ENCODE data around the gene FSIP1. TPM values are rescaled to one million over a fixed set of nuclear protein-coding genes. Genes with fewer than 3 reads are reported as not detected.

The FSIP1 gene
- total RNA-seq, 1 experiment from 2014 or later = 0.79 TPM

GRCh38 chr15:39741258-39741657 is 41.4 kb downstream of the FSIP1 start:
- Histone ChIP-seq H3K36me3 (no peaks in the 10 kb centered on the region), H3K27ac (no peak overlapping the region), H3K4me3 (no peak overlapping the region), H3K27me3 (replicated peaks) (no peaks in the 10 kb centered on the region), H3K9me3 (replicated peaks) (no peaks in the 10 kb centered on the region), H3K4me1 (replicated peaks) (no peaks in the 10 kb centered on the region)
- no peak for DNase-seq (ENCODE audit: low read depth in 1 of 2, low spot score in 2 of 2)

- H3K4me3 ChIP-seq = no peak overlapping the region
- no peaks in the 10 kb centered on the region for H3K36me3 ChIP-seq
- no peaks in the 10 kb centered on the region for H3K4me1 ChIP-seq (replicated peaks)
- no peaks in the 10 kb centered on the region for H3K9me3 ChIP-seq (replicated peaks)
- no peak for DNase-seq (ENCODE audit: low read depth in 1 of 2, low spot score in 2 of 2)
- H3K27me3 ChIP-seq (replicated peaks) = no peaks in the 10 kb centered on the region
- no peak overlapping the region for H3K27ac ChIP-seq
Measured at GRCh38 chr15:39738998-39739397, 43.6 kb downstream of the FSIP1 start.

GRCh38 chr15:39737196-39737550 is 45.5 kb downstream of the FSIP1 start:
- Histone ChIP-seq H3K36me3 (no peaks in the 10 kb centered on the region), H3K27me3 (replicated peaks) (no peaks in the 10 kb centered on the region), H3K4me3 (no peak overlapping the region), H3K4me1 (replicated peaks) (no peaks in the 10 kb centered on the region), H3K27ac (no peak overlapping the region), H3K9me3 (replicated peaks) (no peaks in the 10 kb centered on the region)
- DNase-seq (ENCODE audit: low read depth in 1 of 2, low spot score in 2 of 2) = no peak

- Histone ChIP-seq H3K4me3 (no peak overlapping the region), H3K36me3 (no peaks in the 10 kb centered on the region), H3K4me1 (replicated peaks) (no peaks in the 10 kb centered on the region), H3K9me3 (replicated peaks) (no peaks in the 10 kb centered on the region), H3K27me3 (replicated peaks) (no peaks in the 10 kb centered on the region), H3K27ac (no peak overlapping the region)
- no peak for DNase-seq (ENCODE audit: low read depth in 1 of 2, low spot score in 2 of 2)
Measured at GRCh38 chr15:39736412-39737195, 46.0 kb downstream of the FSIP1 start.

GRCh38 chr15:39735120-39735717 is 47.4 kb downstream of the FSIP1 start:
- no peaks in the 10 kb centered on the region for H3K9me3 ChIP-seq (replicated peaks)
- no peaks in the 10 kb centered on the region for H3K27me3 ChIP-seq (replicated peaks)
- DNase-seq (ENCODE audit: low read depth in 1 of 2, low spot score in 2 of 2) = no peak
- no peaks in the 10 kb centered on the region for H3K4me1 ChIP-seq (replicated peaks)
- no peak overlapping the region for H3K4me3 ChIP-seq
- H3K36me3 ChIP-seq = no peaks in the 10 kb centered on the region
- H3K27ac ChIP-seq = no peak overlapping the region

- Histone ChIP-seq H3K4me1 (replicated peaks) (no peaks in the 10 kb centered on the region), H3K27me3 (replicated peaks) (no peaks in the 10 kb centered on the region), H3K4me3 (no peak overlapping the region), H3K36me3 (no peaks in the 10 kb centered on the region), H3K9me3 (replicated peaks) (no peaks in the 10 kb centered on the region), H3K27ac (no peak overlapping the region)
- DNase-seq (ENCODE audit: low read depth in 1 of 2, low spot score in 2 of 2) = no peak
Measured at GRCh38 chr15:39731266-39731665, 51.4 kb downstream of the FSIP1 start.

- no peaks in the 10 kb centered on the region for H3K27me3 ChIP-seq (replicated peaks)
Measured at GRCh38 chr15:39730552-39730951, 52.1 kb downstream of the FSIP1 start.

GRCh38 chr15:39729500-39729899 is 53.1 kb downstream of the FSIP1 start:
- Histone ChIP-seq H3K9me3 (replicated peaks) (no peaks in the 10 kb centered on the region), H3K4me3 (no peak overlapping the region), H3K27me3 (replicated peaks) (no peaks in the 10 kb centered on the region), H3K27ac (no peak overlapping the region), H3K36me3 (no peaks in the 10 kb centered on the region), H3K4me1 (replicated peaks) (no peaks in the 10 kb centered on the region)
- DNase-seq (ENCODE audit: low read depth in 1 of 2, low spot score in 2 of 2) = no peak

More at GRCh38 chr15:39730552-39730951, 52.1 kb downstream of the FSIP1 start:
- H3K4me3 ChIP-seq = no peak overlapping the region
- no peaks in the 10 kb centered on the region for H3K36me3 ChIP-seq
- H3K4me1 ChIP-seq (replicated peaks) = no peaks in the 10 kb centered on the region
- H3K9me3 ChIP-seq (replicated peaks) = no peaks in the 10 kb centered on the region
- H3K27ac ChIP-seq = no peak overlapping the region
- DNase-seq (ENCODE audit: low read depth in 1 of 2, low spot score in 2 of 2) = no peak

- no peaks in the 10 kb centered on the region for H3K9me3 ChIP-seq (replicated peaks)
- H3K4me1 ChIP-seq (replicated peaks) = no peaks in the 10 kb centered on the region
- no peaks in the 10 kb centered on the region for H3K36me3 ChIP-seq
- no peak overlapping the region for H3K4me3 ChIP-seq
- no peaks in the 10 kb centered on the region for H3K27me3 ChIP-seq (replicated peaks)
- no peak overlapping the region for H3K27ac ChIP-seq
- DNase-seq (ENCODE audit: low read depth in 1 of 2, low spot score in 2 of 2) = no peak
Measured at GRCh38 chr15:39728845-39729244, 53.8 kb downstream of the FSIP1 start.

- Histone ChIP-seq H3K36me3 (no peaks in the 10 kb centered on the region), H3K27me3 (replicated peaks) (no peaks in the 10 kb centered on the region), H3K27ac (no peak overlapping the region), H3K4me3 (no peak overlapping the region), H3K4me1 (replicated peaks) (peaks cover 20% of the 10 kb centered on the region), H3K9me3 (replicated peaks) (no peaks in the 10 kb centered on the region)
- no peak for DNase-seq (ENCODE audit: low read depth in 1 of 2, low spot score in 2 of 2)
Measured at GRCh38 chr15:39721893-39722292, 60.7 kb downstream of the FSIP1 start.

GRCh38 chr15:39720621-39721611 is 61.7 kb downstream of the FSIP1 start:
- Histone ChIP-seq H3K27me3 (replicated peaks) (no peaks in the 10 kb centered on the region), H3K27ac (peak overlapping the region; percentile 29), H3K4me1 (replicated peaks) (peaks cover 20% of the 10 kb centered on the region), H3K9me3 (replicated peaks) (no peaks in the 10 kb centered on the region), H3K4me3 (no peak overlapping the region), H3K36me3 (no peaks in the 10 kb centered on the region)
- DNase-seq (ENCODE audit: low read depth in 1 of 2, low spot score in 2 of 2) = peak in 1 of 2 experiments; percentile 61

- DNase-seq (ENCODE audit: low read depth in 1 of 2, low spot score in 2 of 2) = no peak
- Histone ChIP-seq H3K27me3 (replicated peaks) (no peaks in the 10 kb centered on the region), H3K36me3 (no peaks in the 10 kb centered on the region), H3K4me1 (replicated peaks) (peaks cover 20% of the 10 kb centered on the region), H3K27ac (peak overlapping the region; percentile 29; the same call in 1 of the 2 replicates), H3K4me3 (no peak overlapping the region), H3K9me3 (replicated peaks) (no peaks in the 10 kb centered on the region)
Measured at GRCh38 chr15:39720081-39720480, 62.6 kb downstream of the FSIP1 start.

GRCh38 chr15:39719109-39719508 is 63.5 kb downstream of the FSIP1 start:
- no peaks in the 10 kb centered on the region for H3K36me3 ChIP-seq
- H3K4me1 ChIP-seq (replicated peaks) = peaks cover 20% of the 10 kb centered on the region
- H3K9me3 ChIP-seq (replicated peaks) = no peaks in the 10 kb centered on the region
- H3K4me3 ChIP-seq = no peak overlapping the region
- DNase-seq (ENCODE audit: low read depth in 1 of 2, low spot score in 2 of 2) = no peak
- no peaks in the 10 kb centered on the region for H3K27me3 ChIP-seq (replicated peaks)
- no peak overlapping the region for H3K27ac ChIP-seq

- Histone ChIP-seq H3K27me3 (replicated peaks) (no peaks in the 10 kb centered on the region), H3K27ac (no peak overlapping the region), H3K9me3 (replicated peaks) (no peaks in the 10 kb centered on the region), H3K36me3 (no peaks in the 10 kb centered on the region), H3K4me1 (replicated peaks) (peaks cover 20% of the 10 kb centered on the region), H3K4me3 (no peak overlapping the region)
- DNase-seq (ENCODE audit: low read depth in 1 of 2, low spot score in 2 of 2) = no peak
Measured at GRCh38 chr15:39717134-39717533, 65.5 kb downstream of the FSIP1 start.

All from SJSA1 (cell line).